Fibroblast of skin of left biceps (primary cell): ENCODE data around the gene TBC1D19.
"Not testable (repeated sequence)": the region's sequence is repeated elsewhere in the genome, so short reads cannot be mapped to it uniquely, and the experiment has no call there.

Source experiments
- DNase-seq, 2 experiments: peaks; one replicate each; pipeline ENCODE4 v3.0.0-alpha.2; 2013; ENCODE audit warnings: low read depth in 2 of 2

Gene TBC1D19

DNA sequence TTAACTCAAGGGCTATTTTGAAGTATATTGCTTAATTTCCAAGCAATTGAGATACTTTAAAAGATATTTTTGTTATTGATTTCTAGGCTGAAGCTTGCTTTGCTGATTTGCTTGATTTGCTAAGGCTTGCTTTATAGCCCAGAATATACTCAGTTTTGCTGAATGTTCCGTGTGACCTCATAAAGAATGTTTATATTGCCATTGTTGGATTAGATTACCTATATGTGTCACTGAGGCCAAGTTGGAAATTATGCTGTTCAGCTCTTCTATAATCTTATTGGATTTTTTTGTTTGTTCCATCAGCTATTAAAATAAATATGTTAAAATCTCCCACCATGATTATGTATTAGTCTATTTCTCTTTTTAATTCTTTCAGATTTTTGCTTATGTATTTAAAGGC is 13.0 kb downstream of the TBC1D19 start:
- DNase-seq: no peak

- DNase-seq: no peak
Observed at GRCh38 chr4:26601204-26601603, 17.3 kb downstream of the TBC1D19 start.

GRCh38 chr4:26607776-26608175 is 23.9 kb downstream of the TBC1D19 start:
- DNase-seq: no peak

GRCh38 chr4:26609391-26609790 is 25.5 kb downstream of the TBC1D19 start:
- DNase-seq: no peak

DNA sequence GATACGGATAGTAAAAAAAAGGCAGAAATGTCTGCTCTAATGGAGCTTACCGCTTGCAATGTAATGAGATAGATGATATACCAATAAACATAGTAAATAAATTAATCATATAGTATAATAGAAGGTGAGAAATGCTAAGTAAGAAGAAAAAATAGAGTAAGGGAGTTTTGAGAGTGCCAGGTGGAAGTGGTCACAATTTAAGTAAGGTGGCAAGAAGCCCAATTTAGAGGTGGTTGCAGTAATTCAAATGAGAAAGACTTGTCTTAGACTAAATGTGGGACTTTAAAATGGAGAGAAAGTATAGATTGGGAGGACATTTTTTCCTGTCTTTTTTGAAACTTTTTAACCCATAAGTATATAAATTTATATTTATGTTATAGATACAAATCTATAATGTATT is 26.0 kb downstream of the TBC1D19 start:
- no peak for DNase-seq

DNA sequence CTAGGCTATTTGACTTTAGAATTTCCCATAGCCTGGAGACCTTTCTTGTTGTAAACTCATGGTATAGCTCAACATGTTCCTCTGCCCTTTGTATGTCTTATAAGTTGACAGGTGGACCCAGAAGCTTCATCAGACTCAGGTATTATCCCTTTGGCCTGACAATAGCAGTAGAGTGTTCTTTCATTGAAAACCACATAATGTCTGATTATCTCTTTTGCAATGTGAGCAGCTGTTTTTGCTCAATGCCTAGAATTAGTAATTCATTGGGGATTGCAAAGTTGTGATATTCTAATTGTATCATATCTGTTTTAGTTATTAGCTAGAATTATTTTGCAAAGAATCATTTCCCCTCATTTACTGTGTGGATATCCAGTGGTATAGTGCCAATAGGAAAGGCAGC is 27.5 kb downstream of the TBC1D19 start:
- DNase-seq: no peak

GRCh38 chr4:26611885-26612284 is 28.0 kb downstream of the TBC1D19 start:
- DNase-seq: no peak

- DNase-seq: no peak
Observed at GRCh38 chr4:26613237-26613636, 29.4 kb downstream of the TBC1D19 start.

GRCh38 chr4:26613735-26614134 is 29.9 kb downstream of the TBC1D19 start:
- DNase-seq: no peak

DNA sequence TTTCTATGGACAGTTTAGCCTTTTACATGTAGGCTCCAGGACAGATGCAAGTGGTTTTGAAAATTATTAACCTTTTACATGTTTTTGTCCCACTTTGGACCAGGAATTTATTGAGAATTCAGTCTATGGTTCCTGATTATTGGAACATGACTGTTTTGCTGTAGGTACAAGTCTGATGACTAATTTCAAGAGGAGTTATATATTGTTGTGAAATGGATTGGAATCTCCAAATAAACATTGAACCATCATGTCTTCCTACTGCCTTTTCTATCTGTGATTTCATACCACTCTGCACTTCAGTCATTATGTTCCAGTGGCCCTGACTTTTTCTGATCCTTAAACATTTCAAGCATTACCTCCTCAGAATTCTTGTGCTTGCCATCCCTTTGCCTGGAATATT is 35.9 kb downstream of the TBC1D19 start:
- peak in 1 of 2 experiments; percentile 3 for DNase-seq

DNA sequence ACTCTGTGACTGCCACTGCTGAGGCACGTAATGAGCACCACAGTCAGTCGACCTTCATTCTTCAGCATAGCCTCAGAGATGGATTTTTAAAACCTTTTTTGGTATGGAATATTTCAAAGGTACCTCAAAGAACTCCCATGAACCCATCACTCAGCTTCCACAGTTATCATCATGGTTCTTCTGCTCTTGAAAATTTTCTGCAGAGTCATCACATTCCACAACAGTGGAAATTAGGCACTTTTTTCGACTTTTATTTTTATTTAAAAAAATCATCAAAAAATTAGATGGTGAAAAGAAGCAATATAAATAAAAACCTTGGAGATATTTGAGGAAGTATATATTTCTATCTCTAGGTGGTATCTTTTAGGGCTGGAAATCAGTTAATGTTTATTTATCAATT is 37.5 kb downstream of the TBC1D19 start:
- no peak for DNase-seq

GRCh38 chr4:26622913-26623312 is 39.0 kb downstream of the TBC1D19 start:
- no peak for DNase-seq

- DNase-seq: not testable (repeated sequence)
Observed at GRCh38 chr4:26626658-26627057, 42.8 kb downstream of the TBC1D19 start.

- peak in 1 of 2 experiments; percentile 8 for DNase-seq
Observed at GRCh38 chr4:26632916-26633315, 49.0 kb downstream of the TBC1D19 start.

GRCh38 chr4:26634237-26634636 is 50.4 kb downstream of the TBC1D19 start:
- DNase-seq: no peak

GRCh38 chr4:26636458-26636857 is 52.6 kb downstream of the TBC1D19 start:
- no peak for DNase-seq

DNA sequence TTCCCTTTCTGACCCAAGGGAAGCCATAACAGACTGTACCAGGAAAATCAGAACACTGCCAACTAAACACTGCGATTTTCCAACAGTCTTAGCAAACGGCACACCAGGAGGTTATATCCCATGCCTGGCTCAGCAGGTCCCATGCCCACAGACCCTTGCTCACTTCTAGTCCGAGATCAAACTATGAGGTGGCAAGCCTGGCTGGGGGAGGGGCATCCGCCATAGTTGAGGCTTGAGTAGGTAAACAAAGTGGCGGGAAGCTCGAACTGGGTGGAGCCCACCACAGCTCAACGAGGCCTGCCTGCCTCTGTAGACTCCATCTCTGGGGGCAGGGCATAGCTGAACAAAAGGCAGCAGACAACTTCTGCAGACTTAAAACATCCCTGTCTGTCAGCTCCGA is 56.8 kb downstream of the TBC1D19 start:
- not testable (repeated sequence) for DNase-seq

DNA sequence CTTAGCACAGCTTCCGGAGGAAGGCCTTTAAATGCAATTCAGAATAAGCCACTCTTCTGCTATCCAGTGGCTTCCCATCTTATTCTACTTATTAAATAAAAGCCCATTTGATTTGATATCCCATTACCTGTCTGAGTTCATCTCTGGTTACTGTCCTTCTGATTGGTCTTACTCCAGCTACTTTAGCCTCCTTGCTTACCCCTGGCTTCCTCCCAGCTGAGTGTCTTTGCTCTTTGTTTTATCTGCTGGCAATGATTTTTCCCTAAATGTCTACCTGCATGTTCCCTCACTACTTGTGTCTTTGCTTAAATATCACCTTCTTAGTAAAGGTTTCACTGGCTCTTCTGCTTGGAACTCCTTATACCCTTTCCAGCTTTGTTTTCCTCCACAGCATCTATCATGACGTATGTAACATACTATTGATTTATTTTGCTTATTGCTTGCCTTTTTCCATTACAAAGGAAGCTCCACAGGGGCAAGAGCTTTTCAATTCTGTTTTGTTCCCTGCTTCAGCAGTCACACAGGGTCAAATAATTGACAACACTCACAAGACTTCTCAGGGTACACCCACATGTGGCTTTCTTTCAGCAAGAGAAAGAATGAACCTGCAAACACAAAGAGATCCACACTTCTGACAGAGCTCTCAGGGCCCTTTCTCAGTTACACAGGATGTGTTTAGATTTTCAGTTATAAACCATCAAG is 63.8 kb downstream of the TBC1D19 start:
- no peak for DNase-seq

GRCh38 chr4:26648260-26648659 is 64.4 kb downstream of the TBC1D19 start:
- DNase-seq: no peak

- no peak for DNase-seq
Observed at GRCh38 chr4:26660261-26660660, 76.4 kb downstream of the TBC1D19 start.

GRCh38 chr4:26663888-26664287 is 80.0 kb downstream of the TBC1D19 start:
- no peak for DNase-seq

DNA sequence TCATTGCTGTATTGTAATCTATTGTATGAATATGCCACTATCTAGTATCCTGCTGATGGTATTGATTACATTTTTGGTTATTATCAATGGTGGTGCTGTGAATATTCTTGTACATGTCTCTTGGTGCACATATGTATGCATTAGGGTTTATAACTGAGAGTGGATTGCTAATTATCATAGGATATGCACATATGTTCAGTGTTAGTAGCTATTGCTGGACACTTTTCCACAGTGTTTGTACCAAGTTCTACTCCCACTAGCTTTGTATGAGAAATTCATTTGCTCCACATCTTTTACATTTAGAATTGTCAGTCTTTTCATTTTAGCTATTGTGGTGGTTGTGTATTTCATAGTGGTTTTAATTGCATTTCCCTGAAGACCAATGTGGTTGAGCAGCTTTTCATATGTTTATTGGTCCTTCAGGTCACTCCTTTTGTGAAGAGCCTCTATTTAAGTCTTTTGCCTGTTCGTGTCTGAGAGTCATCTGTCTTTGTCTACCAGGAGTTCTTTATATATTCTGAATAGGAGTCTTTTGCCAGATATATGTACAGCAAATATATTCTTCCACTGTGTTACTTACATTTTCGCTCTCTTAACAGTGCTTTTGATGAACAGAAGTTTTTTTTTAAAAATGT is 87.1 kb downstream of the TBC1D19 start:
- DNase-seq: no peak

GRCh38 chr4:26679040-26679695 is 95.3 kb downstream of the TBC1D19 start:
- DNase-seq: not testable (repeated sequence)
